HepG2 (cell line): ENCODE data around the gene SERAC1.

Source experiments
- ATRX ChIP-seq: sonication (generic); formaldehyde crosslinking; IDR thresholded peaks from 2 replicates; pipeline ENCODE4 v1.4.0; 2020; ENCODE audit warnings: missing genetic modification reagents, borderline replicate concordance
- CHCHD3 ChIP-seq: sonication (generic); formaldehyde crosslinking; IDR thresholded peaks from 2 replicates; pipeline ENCODE4 v1.8.0; 2022; ENCODE audit warnings: mild to moderate bottlenecking, missing genetic modification reagents, moderate library complexity
- CREBL2 ChIP-seq: sonication (generic); formaldehyde crosslinking; IDR thresholded peaks from 2 replicates; pipeline ENCODE4 v1.8.1; 2023; ENCODE audit warnings: missing genetic modification reagents, mild to moderate bottlenecking, borderline replicate concordance
- CTCF ChIP-seq: sonication (generic); formaldehyde crosslinking; IDR thresholded peaks from 2 replicates; pipeline ENCODE4 v1.5.0; 2020; ENCODE audit warnings: mild to moderate bottlenecking, missing genetic modification reagents, moderate library complexity
- RAD51 ChIP-seq: fragments of 450-650 bp; IDR thresholded peaks from 2 replicates; pipeline ENCODE4 v1.6.1; 2016; ENCODE audit warnings: borderline replicate concordance
- TF ChIP-seq, protein P1 (sequence below), 2 experiments: sonication (generic) in 1 of 2; formaldehyde crosslinking in 1 of 2; IDR thresholded peaks; 2 replicates each; pipeline versions ENCODE4 v1.5.1 to v1.6.1; 2011 to 2020; ENCODE audit warnings: borderline replicate concordance in 1 of 2, low read depth in 1 of 2, low read length in 1 of 2, mild to moderate bottlenecking in 1 of 2, missing genetic modification reagents in 1 of 2, moderate library complexity in 1 of 2

DNA sequence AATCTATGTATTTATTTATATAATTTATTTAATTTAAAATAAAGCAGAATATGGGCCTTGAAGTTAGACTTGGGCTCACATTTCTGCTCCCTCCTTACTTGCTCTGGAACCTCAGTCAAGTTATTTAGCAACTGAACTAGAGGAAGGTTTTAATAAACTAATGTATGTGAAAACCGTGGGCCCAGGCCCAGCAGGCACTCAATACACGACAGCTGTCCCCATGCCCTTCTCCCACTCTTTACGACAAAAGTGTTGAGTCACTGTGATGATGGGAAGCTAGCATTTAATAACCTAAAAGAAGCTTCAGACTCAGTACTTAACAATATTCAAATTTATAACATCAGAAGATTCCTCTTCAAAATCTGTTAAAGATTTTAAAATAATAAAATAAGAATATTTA, 46.7 kb downstream of the SERAC1 start:
- TF ChIP-seq CHCHD3 (no peak), CTCF (CRISPR knock-in tag) (no peak), CREBL2 (CRISPR knock-in tag) (no peak), ATRX (CRISPR knock-in tag) (no peak), RAD51 (no peak)
- TF ChIP-seq, protein P1, sequence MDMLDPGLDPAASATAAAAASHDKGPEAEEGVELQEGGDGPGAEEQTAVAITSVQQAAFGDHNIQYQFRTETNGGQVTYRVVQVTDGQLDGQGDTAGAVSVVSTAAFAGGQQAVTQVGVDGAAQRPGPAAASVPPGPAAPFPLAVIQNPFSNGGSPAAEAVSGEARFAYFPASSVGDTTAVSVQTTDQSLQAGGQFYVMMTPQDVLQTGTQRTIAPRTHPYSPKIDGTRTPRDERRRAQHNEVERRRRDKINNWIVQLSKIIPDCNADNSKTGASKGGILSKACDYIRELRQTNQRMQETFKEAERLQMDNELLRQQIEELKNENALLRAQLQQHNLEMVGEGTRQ (IDR thresholded peaks at IDR 0.05; ENCODE audit: low read depth, low read length): no peak
- TF ChIP-seq, protein P1 (CRISPR knock-in tag; IDR thresholded peaks at IDR 0.05; ENCODE audit: borderline replicate concordance): no peak
